NT2/D1 (cell line): Measurements from ENCODE around the gene FOXL2.

ENCODE experiments used
- SUZ12 ChIP-seq: IDR thresholded peaks from 2 replicates; pipeline ENCODE4 v1.6.1; 2011; ENCODE audit not compliant: insufficient read length, insufficient read depth; ENCODE audit errors: extremely low read depth
- ZNF274 ChIP-seq: IDR thresholded peaks from 2 replicates; pipeline ENCODE4 v1.6.1; 2011; ENCODE audit warnings: mild to moderate bottlenecking, low read depth, low read length

DNA sequence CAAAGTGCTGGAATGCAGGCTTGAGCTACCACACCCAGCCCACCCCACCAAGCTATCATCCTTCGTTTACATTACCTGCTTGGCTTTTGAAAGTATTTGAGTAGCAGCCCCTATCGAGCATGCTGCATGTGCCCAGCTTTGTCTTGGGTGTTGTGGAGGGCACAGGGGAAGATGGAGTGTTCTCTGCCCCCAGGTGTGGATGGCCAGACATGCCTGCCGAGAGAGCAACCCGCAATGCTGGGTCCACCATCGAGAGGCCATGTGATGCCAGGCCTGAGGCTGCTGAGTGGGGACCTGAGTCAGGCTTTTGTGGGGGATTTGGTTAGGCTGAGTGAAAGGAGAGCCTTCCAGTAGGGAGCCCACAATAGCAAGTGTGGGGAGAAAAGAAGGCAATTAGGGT, 26.0 kb upstream of the FOXL2 start:
- TF ChIP-seq ZNF274, result no peak
- TF ChIP-seq SUZ12, result no peak
